Mesenchymal stem cell (in vitro differentiated cells and primary cell): ENCODE measurements around the gene DFFB.

ENCODE experiments used
- DNase-seq: peaks from one replicate; pipeline ENCODE4 v3.0.0-alpha.2; 2013
- H2AFZ ChIP-seq: one replicate; pipeline ENCODE4 v1.6.1; 2013; ENCODE audit warnings: low read depth, mild to moderate bottlenecking, control low read depth, inconsistent platforms, low read length, moderate library complexity
- H2AK5ac ChIP-seq: 2 replicates; pipeline ENCODE4 v1.6.1; 2013; ENCODE audit warnings: low read length, moderate library complexity, mild to moderate bottlenecking, inconsistent platforms; ENCODE audit not compliant: severe bottlenecking
- H2BK120ac ChIP-seq: one replicate; pipeline ENCODE4 v1.6.1; 2013; ENCODE audit warnings: low read depth, mild to moderate bottlenecking, inconsistent platforms, low read length, moderate library complexity
- H2BK12ac ChIP-seq, 2 experiments: one replicate each; pipeline ENCODE4 v1.6.1; 2013; ENCODE audit warnings: inconsistent platforms in 2 of 2, low read length in 2 of 2, mild to moderate bottlenecking in 2 of 2, moderate library complexity in 2 of 2, control low read depth in 1 of 2
- H2BK15ac ChIP-seq: one replicate; pipeline ENCODE4 v1.6.1; 2013; ENCODE audit warnings: mild to moderate bottlenecking, low read depth, inconsistent platforms; ENCODE audit not compliant: poor library complexity, severe bottlenecking
- H2BK5ac ChIP-seq: 2 replicates; pipeline ENCODE4 v1.6.1; 2013; ENCODE audit warnings: low read depth, mild to moderate bottlenecking, low read length, control low read depth, inconsistent platforms; ENCODE audit not compliant: poor library complexity, severe bottlenecking
- H3K14ac ChIP-seq, 2 experiments: one replicate each; pipeline ENCODE4 v1.6.1; 2013; ENCODE audit warnings: inconsistent platforms in 2 of 2, low read length in 2 of 2, control low read depth in 1 of 2, mild to moderate bottlenecking in 1 of 2, moderate library complexity in 1 of 2
- H3K18ac ChIP-seq, 2 experiments: one replicate each; pipeline ENCODE4 v1.6.1; 2013; ENCODE audit warnings: inconsistent platforms in 2 of 2, low read length in 2 of 2, control low read depth in 1 of 2, low read depth in 1 of 2, mild to moderate bottlenecking in 1 of 2
- H3K23ac ChIP-seq, 2 experiments: one replicate each; pipeline ENCODE4 v1.6.1; 2013; ENCODE audit warnings: inconsistent platforms in 2 of 2, low read length in 2 of 2, mild to moderate bottlenecking in 2 of 2, moderate library complexity in 2 of 2, control low read depth in 1 of 2
- H3K27ac ChIP-seq: 2 replicates; pipeline ENCODE4 v1.5.1; 2013; ENCODE audit warnings: mild to moderate bottlenecking, moderate library complexity, low read length, control low read depth, inconsistent platforms; ENCODE audit not compliant: poor library complexity, severe bottlenecking
- H3K27me3 ChIP-seq, 2 experiments: 2 replicates each; pipeline versions ENCODE4 v1.6.1 to v1.7.0; 2013; ENCODE audit warnings: low read length in 2 of 2, mild to moderate bottlenecking in 2 of 2, moderate library complexity in 2 of 2, control low read depth in 1 of 2, inconsistent platforms in 1 of 2; ENCODE audit not compliant: control insufficient read depth in 1 of 2, insufficient read depth in 1 of 2
- H3K36me3 ChIP-seq, 2 experiments: 2 replicates each; pipeline versions ENCODE4 v1.6.1 to v1.7.0; 2013; ENCODE audit warnings: low read length in 2 of 2, control low read depth in 1 of 2, inconsistent platforms in 1 of 2, low read depth in 1 of 2, mild to moderate bottlenecking in 1 of 2; ENCODE audit not compliant: insufficient read depth in 2 of 2, control insufficient read depth in 1 of 2
- H3K4ac ChIP-seq, 2 experiments: one replicate each; pipeline ENCODE4 v1.6.1; 2013; ENCODE audit warnings: inconsistent platforms in 2 of 2, low read length in 2 of 2, mild to moderate bottlenecking in 2 of 2, moderate library complexity in 2 of 2, control low read depth in 1 of 2, low read depth in 1 of 2
- H3K4me1 ChIP-seq: 2 replicates; pipeline ENCODE4 v1.6.1; 2013; ENCODE audit warnings: low read depth, low read length, control low read depth; ENCODE audit not compliant: control insufficient read depth, insufficient read depth
- H3K4me2 ChIP-seq: 2 replicates; pipeline ENCODE4 v1.6.1; 2013; ENCODE audit warnings: low read length, mild to moderate bottlenecking, inconsistent platforms; ENCODE audit not compliant: poor library complexity, severe bottlenecking
- H3K4me3 ChIP-seq, 2 experiments: 2 replicates each; pipeline versions ENCODE4 v1.5.1 to v1.7.0; 2013; ENCODE audit warnings: low read length in 2 of 2, mild to moderate bottlenecking in 2 of 2, control low read depth in 1 of 2, low read depth in 1 of 2; ENCODE audit not compliant: insufficient read depth in 1 of 2
- H3K79me1 ChIP-seq: replicated peaks from 2 replicates; pipeline ENCODE4 v1.6.1; 2013; ENCODE audit warnings: mild to moderate bottlenecking, control low read depth, low read length, inconsistent platforms; ENCODE audit not compliant: poor library complexity, severe bottlenecking
- H3K9ac ChIP-seq: 2 replicates; pipeline ENCODE4 v1.7.0; 2013; ENCODE audit warnings: mild to moderate bottlenecking, low read length, moderate library complexity
- H3K9me3 ChIP-seq: 2 replicates; pipeline ENCODE4 v1.7.0; 2013; ENCODE audit warnings: mild to moderate bottlenecking, low read length; ENCODE audit not compliant: control insufficient read depth
- H4K8ac ChIP-seq: one replicate; pipeline ENCODE4 v1.6.1; 2013; ENCODE audit warnings: inconsistent platforms, mild to moderate bottlenecking, low read length, moderate library complexity
- H4K91ac ChIP-seq: one replicate; pipeline ENCODE4 v1.6.1; 2013; ENCODE audit warnings: mild to moderate bottlenecking, low read length, inconsistent platforms
- WGBS: methylation state at CpG from one replicate; pipeline ENCODE4 v1.1.7; 2013; ENCODE audit warnings: mixed read lengths; 5-methylcytosine and 5-hydroxymethylcytosine counted together

Gene DFFB

DNA sequence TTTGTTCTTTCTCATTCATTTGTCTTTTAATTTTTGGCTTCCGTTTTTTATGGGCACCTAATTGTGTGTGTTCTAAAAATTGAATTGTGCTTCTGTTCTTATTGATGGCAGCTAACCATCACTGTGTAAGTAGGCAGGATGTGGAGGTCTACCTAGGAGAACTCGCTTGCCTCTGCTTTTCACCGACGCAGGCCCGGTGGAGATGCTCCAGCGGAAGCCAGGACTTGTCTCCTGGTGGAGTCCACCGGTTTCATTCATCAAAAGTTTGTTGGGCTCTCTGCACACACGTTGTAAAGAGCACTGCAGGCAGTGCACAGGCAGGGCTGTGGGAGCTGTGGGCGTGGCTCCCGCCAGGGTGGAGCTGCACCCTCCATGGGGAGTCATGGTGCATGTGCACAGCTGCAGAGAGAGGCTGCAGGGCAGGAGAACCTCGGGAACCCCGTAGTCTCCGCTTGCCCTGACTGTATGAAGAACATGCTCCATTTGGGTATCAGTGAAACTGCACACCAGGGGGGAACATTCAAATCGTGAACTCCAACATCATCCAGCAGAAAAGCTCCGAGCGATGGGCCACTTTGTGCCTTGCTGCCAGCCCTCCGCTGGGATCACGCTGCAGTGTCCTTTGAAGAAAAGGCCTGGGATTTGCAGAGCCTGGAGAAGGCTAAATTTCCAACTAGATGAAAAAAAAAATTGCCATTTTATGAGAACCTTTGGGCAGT is 48.8 kb downstream of the DFFB start:
- H3K4me1 ChIP-seq: peaks cover 15% of the 10 kb centered on the region
- H3K4me2 ChIP-seq: no peak overlapping the region
- no peak overlapping the region for H3K27ac ChIP-seq
- no peaks in the 10 kb centered on the region for H3K36me3 ChIP-seq
- H2AFZ ChIP-seq: no peak overlapping the region
- H2BK15ac ChIP-seq: no peak overlapping the region
- H3K18ac ChIP-seq: no peak overlapping the region
- H4K91ac ChIP-seq: no peak overlapping the region
- H2BK120ac ChIP-seq: no peak overlapping the region
- no peak overlapping the region for H2BK12ac ChIP-seq
- no peak overlapping the region for H3K14ac ChIP-seq
- no peak overlapping the region for H2AK5ac ChIP-seq
- no peaks in the 10 kb centered on the region for H3K9me3 ChIP-seq
- no peak overlapping the region for H2BK5ac ChIP-seq
- no peak for DNase-seq
- no peak overlapping the region for H3K4me3 ChIP-seq
- no peak overlapping the region for H3K23ac ChIP-seq
- WGBS: 89% methylated on average over 18 of the region's 18 CpGs
- no peak overlapping the region for H3K4ac ChIP-seq
- peaks cover 2% of the 10 kb centered on the region for H3K79me1 ChIP-seq
- peaks cover 22% of the 10 kb centered on the region in 2 experiments for H3K27me3 ChIP-seq
- H3K9ac ChIP-seq: no peak overlapping the region
- H4K8ac ChIP-seq: no peak overlapping the region

DNA sequence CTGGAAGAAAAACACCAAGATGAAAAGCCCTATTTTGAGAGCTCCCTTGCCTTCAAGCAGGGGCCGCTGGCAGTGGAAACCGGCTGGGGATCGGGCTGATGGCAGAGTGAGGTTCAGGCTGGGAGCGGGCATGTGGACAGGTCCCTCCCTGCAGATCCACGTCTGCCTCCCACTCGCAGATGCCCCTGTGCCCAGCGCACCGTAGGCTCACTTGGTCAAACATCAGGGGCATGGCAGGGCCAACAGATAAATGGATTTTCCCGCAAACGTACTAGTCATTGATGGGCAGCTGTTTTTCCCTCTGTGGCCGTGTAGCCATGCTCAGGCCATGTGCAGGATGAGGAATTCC is 49.4 kb downstream of the DFFB start:
- Histone ChIP-seq H3K27ac (no peak overlapping the region), H3K36me3 (no peaks in the 10 kb centered on the region), H2BK15ac (no peak overlapping the region), H3K4ac (no peak overlapping the region), H3K4me3 (peak overlapping the region in 1 of 2 experiments; percentile 8), H3K79me1 (peaks cover 2% of the 10 kb centered on the region), H4K8ac (no peak overlapping the region), H3K23ac (no peak overlapping the region), H3K14ac (no peak overlapping the region), H3K4me1 (peaks cover 16% of the 10 kb centered on the region), H3K9me3 (no peaks in the 10 kb centered on the region), H3K18ac (no peak overlapping the region), H2BK120ac (no peak overlapping the region), H3K27me3 (peaks cover 27 to 28% of the 10 kb centered on the region in 2 experiments), H2AFZ (no peak overlapping the region), H2BK12ac (no peak overlapping the region), H3K9ac (no peak overlapping the region), H3K4me2 (no peak overlapping the region), H2AK5ac (no peak overlapping the region), H2BK5ac (no peak overlapping the region), H4K91ac (no peak overlapping the region)
- 85% methylated on average over 11 of the region's 11 CpGs for WGBS
- DNase-seq: no peak

DNA sequence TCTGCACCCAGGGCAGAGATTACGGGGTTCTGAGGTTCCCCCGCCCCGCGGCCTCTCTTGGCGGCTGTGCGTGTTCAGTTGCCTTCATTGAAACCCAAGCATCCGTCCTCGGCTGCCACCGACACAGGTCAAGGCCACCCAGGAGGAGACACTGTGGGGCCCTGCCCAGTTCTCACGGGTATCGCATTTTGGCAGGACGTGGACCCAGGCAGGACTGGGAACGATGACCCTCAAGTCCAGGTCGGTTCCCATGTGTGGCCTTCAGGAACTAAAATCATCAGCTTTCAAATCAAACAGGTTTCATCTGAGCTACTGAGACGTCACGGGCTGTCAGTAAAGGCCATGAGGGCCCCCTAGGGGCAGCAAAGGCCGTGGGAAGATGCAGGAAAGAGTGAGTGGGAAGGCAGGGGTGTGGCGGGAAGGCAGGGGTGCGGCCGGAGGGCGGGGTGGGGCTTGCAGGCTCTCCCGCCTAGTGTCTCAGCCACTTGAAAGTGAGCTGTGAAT is 49.8 kb downstream of the DFFB start:
- no peak overlapping the region for H3K4me2 ChIP-seq
- H3K9ac ChIP-seq: no peak overlapping the region
- H3K9me3 ChIP-seq: no peaks in the 10 kb centered on the region
- no peak overlapping the region for H3K14ac ChIP-seq
- H3K79me1 ChIP-seq: peaks cover 2% of the 10 kb centered on the region
- peaks cover 16% of the 10 kb centered on the region for H3K4me1 ChIP-seq
- whole genome bisulfite sequencing: 83% methylated on average over 21 of the region's 22 CpGs
- no peak overlapping the region for H4K91ac ChIP-seq
- H2AK5ac ChIP-seq: no peak overlapping the region
- H2AFZ ChIP-seq: no peak overlapping the region
- H3K4ac ChIP-seq: no peak overlapping the region
- no peaks in the 10 kb centered on the region for H3K36me3 ChIP-seq
- no peak overlapping the region for H3K23ac ChIP-seq
- peaks cover 28 to 31% of the 10 kb centered on the region in 2 experiments for H3K27me3 ChIP-seq
- H2BK12ac ChIP-seq: no peak overlapping the region
- DNase-seq: no peak
- no peak overlapping the region for H4K8ac ChIP-seq
- H3K27ac ChIP-seq: no peak overlapping the region
- H2BK120ac ChIP-seq: no peak overlapping the region
- H2BK5ac ChIP-seq: no peak overlapping the region
- no peak overlapping the region for H3K18ac ChIP-seq
- no peak overlapping the region for H3K4me3 ChIP-seq
- peak overlapping the region; percentile 7 for H2BK15ac ChIP-seq

DNA sequence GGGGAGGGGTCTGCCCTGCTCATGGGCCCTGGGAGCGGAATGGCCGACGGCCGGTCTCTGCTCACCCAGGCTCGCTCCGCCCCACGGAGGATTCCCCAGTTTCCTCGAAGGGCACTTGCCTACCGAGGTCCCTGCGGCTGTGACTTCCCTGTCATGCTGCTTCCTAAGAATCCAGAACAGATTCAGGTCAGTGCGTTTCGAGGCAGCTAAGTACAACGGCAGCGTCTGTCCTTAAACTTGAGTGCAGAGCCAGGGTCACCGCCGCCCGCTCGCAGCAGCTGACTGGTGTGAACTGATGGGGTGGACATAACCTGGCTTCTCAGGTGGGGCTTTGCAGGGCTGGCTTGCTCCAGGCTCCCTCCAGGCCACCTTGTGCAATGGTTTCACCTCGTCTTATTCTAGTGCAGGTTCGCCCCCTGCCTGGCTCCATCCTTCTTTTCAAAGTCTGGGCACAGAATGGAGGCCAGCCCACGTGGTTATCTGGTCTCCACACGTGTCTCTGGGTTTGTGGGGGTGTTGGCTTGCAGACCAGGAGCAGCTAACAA is 50.4 kb downstream of the DFFB start:
- no peak overlapping the region for H4K8ac ChIP-seq
- H4K91ac ChIP-seq: no peak overlapping the region
- DNase-seq: no peak
- 85% methylated on average over 22 of the region's 22 CpGs for WGBS
- H3K9ac ChIP-seq: no peak overlapping the region
- no peak overlapping the region for H3K4ac ChIP-seq
- no peak overlapping the region for H2BK12ac ChIP-seq
- no peak overlapping the region for H2AFZ ChIP-seq
- no peak overlapping the region for H2AK5ac ChIP-seq
- H3K14ac ChIP-seq: no peak overlapping the region
- peaks cover 28 to 31% of the 10 kb centered on the region in 2 experiments for H3K27me3 ChIP-seq
- H3K9me3 ChIP-seq: no peaks in the 10 kb centered on the region
- no peak overlapping the region for H2BK15ac ChIP-seq
- H3K4me1 ChIP-seq: peaks cover 16% of the 10 kb centered on the region
- H2BK120ac ChIP-seq: no peak overlapping the region
- peaks cover under 1% of the 10 kb centered on the region for H3K79me1 ChIP-seq
- peaks cover 0 to 4% of the 10 kb centered on the region in 2 experiments for H3K36me3 ChIP-seq
- H3K18ac ChIP-seq: no peak overlapping the region
- H3K4me3 ChIP-seq: no peak overlapping the region
- no peak overlapping the region for H3K4me2 ChIP-seq
- H2BK5ac ChIP-seq: no peak overlapping the region
- no peak overlapping the region for H3K23ac ChIP-seq
- H3K27ac ChIP-seq: no peak overlapping the region
